ENCODE measurements around the gene SUN5.

The SUN5 gene

GRCh38 chr20:32995802-32996201 lies 8.4 kb downstream of the SUN5 start:
- no peak for DNase-seq (ENCODE audit: low spot score)

- DNase-seq (ENCODE audit: low spot score) = no peak
Measured at GRCh38 chr20:32993496-32994050, 10.7 kb downstream of the SUN5 start.

- DNase-seq (ENCODE audit: low spot score) = no peak
Measured at GRCh38 chr20:32991792-32992641, 12.2 kb downstream of the SUN5 start.

- no peak for DNase-seq (ENCODE audit: low spot score)
Measured at GRCh38 chr20:32991383-32991782, 12.8 kb downstream of the SUN5 start.

- DNase-seq (ENCODE audit: low spot score) = no peak
Measured at GRCh38 chr20:32990426-32990825, 13.8 kb downstream of the SUN5 start.

- DNase-seq (ENCODE audit: low spot score) = no peak
Measured at GRCh38 chr20:32989507-32990283, 14.5 kb downstream of the SUN5 start.

GRCh38 chr20:32988008-32988407 lies 16.2 kb downstream of the SUN5 start:
- DNase-seq (ENCODE audit: low spot score) = no peak

- DNase-seq (ENCODE audit: low spot score) = no peak
Measured at GRCh38 chr20:32987044-32987825, 17.0 kb downstream of the SUN5 start.

GRCh38 chr20:32986331-32986966 lies 17.8 kb downstream of the SUN5 start:
- no peak for DNase-seq (ENCODE audit: low spot score)

- no peak for DNase-seq (ENCODE audit: low spot score)
Measured at GRCh38 chr20:32985596-32985995, 18.6 kb downstream of the SUN5 start.

GRCh38 chr20:32984631-32985354 lies 19.4 kb downstream of the SUN5 start:
- DNase-seq (ENCODE audit: low spot score) = no peak

GRCh38 chr20:32984196-32984595 lies 20.0 kb downstream of the SUN5 start:
- DNase-seq (ENCODE audit: low spot score) = no peak

GRCh38 chr20:32983459-32984112 lies 20.6 kb downstream of the SUN5 start:
- no peak for DNase-seq (ENCODE audit: low spot score)

GRCh38 chr20:32982617-32983458 lies 21.4 kb downstream of the SUN5 start:
- no peak for DNase-seq (ENCODE audit: low spot score)

- DNase-seq (ENCODE audit: low spot score) = no peak
Measured at GRCh38 chr20:32980990-32981389, 23.2 kb downstream of the SUN5 start.

- no peak for DNase-seq (ENCODE audit: low spot score)
Measured at GRCh38 chr20:32980131-32980941, 23.9 kb downstream of the SUN5 start.

GRCh38 chr20:32979201-32979998 lies 24.8 kb downstream of the SUN5 start:
- no peak for DNase-seq (ENCODE audit: low spot score)

GRCh38 chr20:32978009-32978335 lies 26.3 kb downstream of the SUN5 start:
- DNase-seq (ENCODE audit: low spot score) = no peak

All from hematopoietic multipotent progenitor cell treated with erythropoietin and hydrocortisone succinate and interleukin-3 and kit ligand, for 15 days (in vitro differentiated cells).